ENCODE data around the gene PRKCB.

The PRKCB gene

DNA sequence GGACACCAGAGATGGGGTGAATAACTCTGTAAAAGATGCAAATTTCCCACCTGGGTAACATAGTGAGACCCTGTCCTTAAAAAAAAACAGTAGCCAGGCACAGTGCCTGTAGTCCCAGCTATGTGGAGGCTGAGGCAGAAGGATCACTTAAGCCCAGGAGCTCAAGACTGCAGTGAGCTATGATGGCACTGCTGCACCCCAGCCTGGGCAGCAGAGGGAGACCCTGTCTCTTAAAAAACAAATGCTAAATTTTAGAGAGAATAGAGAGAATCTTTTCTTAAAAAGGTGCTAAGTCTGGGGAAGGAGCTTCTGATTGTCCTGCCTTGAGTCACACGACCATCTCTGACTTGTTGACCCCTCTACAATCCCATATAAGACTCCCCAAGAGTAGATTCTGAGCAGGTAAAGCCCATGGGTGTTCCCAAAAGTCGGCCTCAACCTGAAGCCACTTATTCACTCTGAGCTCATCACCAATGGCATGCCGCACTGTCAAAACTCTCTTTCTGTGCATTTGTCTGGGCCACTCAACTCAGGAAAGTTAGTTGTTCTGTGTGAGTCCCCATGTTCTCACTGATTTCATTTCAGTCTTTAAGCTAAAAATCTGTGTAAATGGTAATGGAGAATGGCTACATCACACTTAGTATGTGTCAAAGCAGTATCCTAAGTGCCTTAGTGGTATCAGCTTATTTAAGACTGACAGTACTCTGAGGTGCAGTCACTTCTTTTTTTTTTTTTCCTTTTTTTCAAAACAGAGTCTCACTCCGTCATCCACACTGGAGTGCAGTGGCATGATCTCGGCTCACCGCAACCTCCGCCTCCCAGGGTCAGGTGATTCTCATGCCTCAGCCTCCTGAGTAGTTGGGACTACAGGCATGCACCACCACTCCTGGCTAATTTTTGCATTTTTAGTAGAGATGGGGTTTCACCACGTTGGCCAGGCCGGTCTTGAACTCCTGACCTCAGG is 41.6 kb downstream of the PRKCB start:
- TF ChIP-seq, protein P1, sequence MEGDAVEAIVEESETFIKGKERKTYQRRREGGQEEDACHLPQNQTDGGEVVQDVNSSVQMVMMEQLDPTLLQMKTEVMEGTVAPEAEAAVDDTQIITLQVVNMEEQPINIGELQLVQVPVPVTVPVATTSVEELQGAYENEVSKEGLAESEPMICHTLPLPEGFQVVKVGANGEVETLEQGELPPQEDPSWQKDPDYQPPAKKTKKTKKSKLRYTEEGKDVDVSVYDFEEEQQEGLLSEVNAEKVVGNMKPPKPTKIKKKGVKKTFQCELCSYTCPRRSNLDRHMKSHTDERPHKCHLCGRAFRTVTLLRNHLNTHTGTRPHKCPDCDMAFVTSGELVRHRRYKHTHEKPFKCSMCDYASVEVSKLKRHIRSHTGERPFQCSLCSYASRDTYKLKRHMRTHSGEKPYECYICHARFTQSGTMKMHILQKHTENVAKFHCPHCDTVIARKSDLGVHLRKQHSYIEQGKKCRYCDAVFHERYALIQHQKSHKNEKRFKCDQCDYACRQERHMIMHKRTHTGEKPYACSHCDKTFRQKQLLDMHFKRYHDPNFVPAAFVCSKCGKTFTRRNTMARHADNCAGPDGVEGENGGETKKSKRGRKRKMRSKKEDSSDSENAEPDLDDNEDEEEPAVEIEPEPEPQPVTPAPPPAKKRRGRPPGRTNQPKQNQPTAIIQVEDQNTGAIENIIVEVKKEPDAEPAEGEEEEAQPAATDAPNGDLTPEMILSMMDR (conservative IDR thresholded peaks at IDR 0.05; ENCODE audit: low read depth): no peak
- POLR2A ChIA-PET (ENCODE audit: low non-redundant PET): no interaction called here
- no peak overlapping the region for H3K27ac ChIP-seq
- CTCF ChIA-PET: no interaction called here
- no peak for DNase-seq (ENCODE audit: low spot score)

DNA sequence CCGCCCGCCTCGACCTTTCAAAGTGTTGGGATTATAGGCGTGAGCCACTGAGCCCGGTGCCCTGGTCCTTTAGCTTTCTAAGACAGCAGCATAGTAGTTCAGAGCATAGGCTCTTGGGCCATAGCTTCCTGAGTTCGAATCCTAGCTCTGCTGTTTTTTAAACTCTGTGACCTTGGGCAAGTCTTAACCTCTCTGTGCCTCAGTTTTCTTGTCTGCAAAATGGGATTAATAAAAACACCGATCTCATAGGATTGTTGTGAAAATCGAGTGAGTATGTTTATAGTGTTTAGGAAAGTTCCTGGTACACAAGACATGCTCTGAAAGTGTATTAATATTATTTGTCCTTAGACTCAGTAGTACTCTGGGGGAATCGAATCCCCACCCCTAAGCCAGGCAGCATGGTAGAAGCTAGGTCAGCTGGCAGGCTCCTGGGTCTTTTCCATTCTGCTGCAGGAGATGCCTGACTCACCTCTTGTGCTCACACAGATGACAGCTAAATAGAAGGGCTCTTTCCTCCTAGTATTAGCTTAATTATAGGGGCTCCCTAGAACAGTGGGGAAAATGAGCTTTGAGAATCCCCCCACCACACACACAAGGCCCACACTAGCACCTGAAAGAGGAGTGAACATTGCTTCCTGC is 44.1 kb downstream of the PRKCB start:
- CTCF ChIA-PET: no interaction called here
- TF ChIP-seq, protein P1 (conservative IDR thresholded peaks at IDR 0.05; ENCODE audit: low read depth): no peak
- POLR2A ChIA-PET (ENCODE audit: low non-redundant PET): no interaction called here
- H3K27ac ChIP-seq: no peak overlapping the region
- DNase-seq (ENCODE audit: low spot score): no peak

DNA sequence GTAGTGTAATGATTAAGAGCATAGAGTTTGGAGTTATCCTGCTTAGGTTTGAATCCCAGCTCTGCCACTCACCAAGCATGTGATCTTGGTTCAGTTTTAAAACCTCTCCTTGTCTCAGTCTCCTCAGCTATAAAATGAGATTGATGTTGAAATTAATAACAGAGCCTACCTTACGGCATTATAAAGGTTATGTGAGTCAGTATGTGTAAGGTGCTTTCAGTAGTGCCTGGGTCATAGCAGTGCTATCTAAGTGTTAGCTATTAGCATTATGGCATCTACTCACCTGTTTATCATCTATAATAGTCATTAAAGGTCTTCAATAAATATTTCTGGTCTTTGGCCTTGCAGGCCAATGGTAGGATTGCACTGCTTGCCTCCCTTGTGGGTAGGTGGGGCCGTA is 53.4 kb downstream of the PRKCB start:
- POLR2A ChIA-PET (ENCODE audit: low non-redundant PET): no interaction called here
- TF ChIP-seq, protein P1 (conservative IDR thresholded peaks at IDR 0.05; ENCODE audit: low read depth): no peak
- CTCF ChIA-PET: interaction anchor here (0.6 kb wide), 1 partner anchor 152 kb away, joined by 3 read pairs; no protein-coding TSS in a partner anchor
- no peak for DNase-seq (ENCODE audit: low spot score)
- H3K27ac ChIP-seq: no peak overlapping the region

DNA sequence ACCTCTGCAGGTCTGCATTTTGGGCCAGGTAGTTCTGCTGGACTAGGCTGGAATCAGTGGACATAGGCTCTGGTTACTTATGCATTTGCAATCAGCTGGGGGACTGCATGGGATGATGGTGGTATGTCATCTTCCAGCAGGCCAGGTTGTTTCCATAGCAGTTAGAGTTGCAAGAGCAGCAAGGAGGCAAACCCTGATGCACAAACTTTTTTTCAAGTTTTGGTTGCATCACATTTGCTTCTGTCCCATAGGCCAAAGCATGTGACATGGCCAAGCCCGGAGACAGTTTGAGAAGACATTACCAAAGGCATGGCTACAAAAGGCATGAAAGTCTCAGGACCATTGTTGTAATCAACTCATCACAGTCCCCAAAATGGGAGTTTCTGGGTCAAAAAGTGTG is 58.2 kb downstream of the PRKCB start:
- H3K27ac ChIP-seq: no peak overlapping the region
- ChIA-PET POLR2A (ENCODE audit: low non-redundant PET) (no interaction called here), CTCF (no interaction called here)
- DNase-seq (ENCODE audit: low spot score): no peak
- TF ChIP-seq, protein P1 (conservative IDR thresholded peaks at IDR 0.05; ENCODE audit: low read depth): no peak

DNA sequence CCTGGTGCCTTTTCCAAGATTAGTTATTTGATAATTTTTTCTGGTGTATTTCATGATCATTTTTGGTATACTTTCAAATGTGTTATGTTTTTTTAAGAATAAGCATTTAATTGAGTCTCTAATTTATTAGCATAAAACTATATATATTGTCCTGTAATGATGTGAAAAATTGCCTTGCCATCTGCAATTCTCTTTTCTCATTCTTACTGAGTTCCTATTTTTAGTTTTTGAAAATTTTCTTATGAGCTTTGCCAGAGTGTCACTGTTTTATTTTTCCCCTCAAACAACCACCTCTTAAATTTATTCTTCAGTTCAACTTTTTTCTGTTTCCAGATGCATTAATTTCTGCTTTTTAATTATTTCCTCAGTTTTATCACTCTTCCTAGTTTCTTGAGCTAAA is 59.3 kb downstream of the PRKCB start:
- ChIA-PET POLR2A (ENCODE audit: low non-redundant PET) (no interaction called here), CTCF (no interaction called here)
- TF ChIP-seq, protein P1 (conservative IDR thresholded peaks at IDR 0.05; ENCODE audit: low read depth): no peak
- DNase-seq (ENCODE audit: low spot score): no peak
- no peak overlapping the region for H3K27ac ChIP-seq

DNA sequence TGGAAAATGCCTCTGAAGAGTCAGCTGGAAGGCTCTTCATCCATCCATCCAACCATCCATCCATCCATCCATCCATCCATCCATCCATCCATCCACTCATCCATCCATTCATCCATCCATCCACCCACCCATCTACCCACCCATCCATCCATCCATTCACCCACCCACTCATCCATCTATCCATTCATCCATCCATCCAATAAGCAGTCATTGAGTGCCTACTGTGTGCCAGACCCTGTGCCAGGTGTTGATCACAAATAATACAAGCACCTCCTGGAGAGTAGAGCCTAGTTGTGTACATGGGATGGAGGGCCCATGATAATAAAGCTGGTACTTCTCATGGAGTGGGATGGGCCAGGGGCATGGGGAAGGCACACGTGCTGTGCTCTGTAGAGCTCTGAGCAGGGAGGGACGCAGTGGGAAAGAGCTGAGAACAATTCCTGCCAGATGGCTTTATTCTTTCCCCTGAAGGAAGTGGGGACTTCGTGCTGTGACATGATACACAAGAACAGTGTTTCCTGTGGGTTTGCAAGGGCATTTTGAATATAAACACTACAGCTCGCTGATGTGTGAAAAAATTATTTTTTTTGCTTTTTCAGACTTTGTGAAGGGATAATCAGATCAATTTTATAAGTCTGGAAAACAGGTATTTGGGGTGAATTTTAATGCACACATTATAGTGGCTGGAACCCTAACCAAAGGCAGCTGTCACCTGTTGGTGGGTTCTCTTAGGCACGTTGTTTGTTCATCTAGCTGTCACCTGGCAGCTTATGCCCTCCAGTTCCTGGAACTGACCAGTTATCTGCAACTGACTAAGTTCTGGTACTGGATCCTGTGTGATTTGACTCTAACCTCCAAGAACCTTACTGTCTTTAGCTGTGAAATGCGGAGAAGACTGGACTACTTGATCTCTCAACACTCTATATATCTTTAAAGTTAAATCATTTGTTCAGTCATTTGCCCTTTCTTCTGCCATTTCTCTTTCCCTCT is 61.3 kb downstream of the PRKCB start:
- ChIA-PET POLR2A (ENCODE audit: low non-redundant PET) (interaction anchor here (0.6 kb wide), 1 partner anchor 68 kb away, joined by 3 read pairs; no protein-coding TSS in a partner anchor), CTCF (interaction anchor here (0.6 kb wide), 1 partner anchor 9 kb away, joined by 4 read pairs; no protein-coding TSS in a partner anchor)
- DNase-seq (ENCODE audit: low spot score): no peak
- TF ChIP-seq, protein P1 (conservative IDR thresholded peaks at IDR 0.05; ENCODE audit: low read depth): no peak
- H3K27ac ChIP-seq: no peak overlapping the region

Data from RWPE1 (cell line).